ENCODE measurements around the gene ITGB8. TPM values are rescaled to one million over a fixed set of nuclear protein-coding genes. Genes with fewer than 3 reads are reported as not detected.

ITGB8 gene
- total RNA-seq, 4 donors from 2014 or later = 3.9 to 70.2 (median 16.5) TPM

DNA sequence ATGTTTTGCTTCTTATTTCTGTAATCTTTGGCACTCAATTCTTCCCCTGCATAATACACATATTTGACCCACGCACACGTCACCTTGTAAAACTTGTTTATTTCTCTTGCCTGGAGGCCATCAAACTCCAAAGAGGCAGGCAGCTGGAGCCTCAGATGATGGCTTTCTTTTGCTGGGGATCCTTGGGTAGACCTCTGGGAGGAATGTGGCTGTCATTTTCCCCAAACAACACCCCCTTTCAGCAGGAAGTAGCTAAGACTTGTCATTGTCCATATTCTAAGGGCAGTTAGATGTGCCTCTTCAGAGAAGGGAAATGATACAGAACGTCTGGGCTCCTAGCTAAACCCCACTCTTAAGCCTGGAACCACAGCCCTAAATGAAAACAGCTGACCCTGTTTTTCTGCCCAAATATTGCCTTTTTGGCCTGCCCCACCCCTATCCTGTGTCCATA lies 111.3 kb downstream of the ITGB8 start:
- no peak for TF ChIP-seq CTCF (IDR thresholded peaks at IDR 0.05)
- DNase-seq (ENCODE audit: low spot score) (no peak), ATAC-seq (ENCODE audit: low FRiP score) (no peak)

DNA sequence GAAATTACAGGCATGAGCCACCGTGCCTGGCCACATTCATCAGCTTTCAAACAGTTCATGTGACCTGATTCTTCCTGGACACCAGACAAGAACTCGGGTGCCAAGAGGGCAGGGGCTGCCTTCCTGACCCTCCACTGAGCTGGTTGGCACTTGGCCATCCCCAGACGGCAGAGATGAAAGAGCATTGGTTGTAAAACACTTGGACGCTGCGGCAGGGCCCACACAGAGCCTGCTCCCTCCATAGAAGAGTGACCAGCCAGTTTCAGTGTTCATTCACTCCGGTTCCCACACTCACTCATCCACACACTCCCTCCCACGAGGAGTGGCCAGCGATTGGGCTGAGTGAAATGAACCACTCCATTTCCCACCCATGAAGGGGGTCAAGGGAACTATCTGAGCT lies 112.3 kb downstream of the ITGB8 start:
- ATAC-seq (ENCODE audit: low FRiP score) (no peak), DNase-seq (ENCODE audit: low spot score) (no peak)
- TF ChIP-seq CTCF (IDR thresholded peaks at IDR 0.05) = no peak

GRCh38 chr7:20444030-20444800 lies 113.5 kb downstream of the ITGB8 start:
- no peak for TF ChIP-seq CTCF (IDR thresholded peaks at IDR 0.05)
- ATAC-seq (ENCODE audit: low FRiP score) = no peak

GRCh38 chr7:20447021-20447650 lies 116.4 kb downstream of the ITGB8 start:
- ATAC-seq (ENCODE audit: low FRiP score) = no peak
- no peak for TF ChIP-seq CTCF (IDR thresholded peaks at IDR 0.05)
- no peak for DNase-seq (ENCODE audit: low spot score)

More at GRCh38 chr7:20444030-20444800, 113.5 kb downstream of the ITGB8 start:
- no peak for DNase-seq (ENCODE audit: low spot score)

GRCh38 chr7:20449176-20449575 lies 118.5 kb downstream of the ITGB8 start:
- no peak for TF ChIP-seq CTCF (IDR thresholded peaks at IDR 0.05)
- DNase-seq (ENCODE audit: low spot score) (no peak), ATAC-seq (ENCODE audit: low FRiP score) (no peak)

DNA sequence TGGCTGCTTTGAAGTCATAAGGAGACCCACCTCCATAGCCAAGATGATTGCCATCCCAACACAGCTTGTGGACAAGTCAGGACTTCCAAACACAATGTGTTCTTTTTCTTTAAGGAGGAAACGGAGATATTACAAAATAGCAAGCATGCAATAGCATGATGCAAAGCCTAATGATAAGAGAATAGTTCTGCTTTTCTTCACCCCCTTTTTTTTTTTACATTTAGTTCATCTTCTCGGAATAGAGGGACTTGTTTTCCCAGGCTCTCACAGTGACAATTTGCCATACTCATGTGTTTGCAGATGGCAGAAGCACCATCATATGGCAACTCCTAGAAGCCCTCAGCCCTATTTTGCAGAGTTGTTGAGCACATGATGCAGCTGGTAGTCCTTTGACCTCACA lies 119.8 kb downstream of the ITGB8 start:
- no peak for TF ChIP-seq CTCF (IDR thresholded peaks at IDR 0.05)
- no peak for DNase-seq (ENCODE audit: low spot score)
- no peak for ATAC-seq (ENCODE audit: low FRiP score)

DNA sequence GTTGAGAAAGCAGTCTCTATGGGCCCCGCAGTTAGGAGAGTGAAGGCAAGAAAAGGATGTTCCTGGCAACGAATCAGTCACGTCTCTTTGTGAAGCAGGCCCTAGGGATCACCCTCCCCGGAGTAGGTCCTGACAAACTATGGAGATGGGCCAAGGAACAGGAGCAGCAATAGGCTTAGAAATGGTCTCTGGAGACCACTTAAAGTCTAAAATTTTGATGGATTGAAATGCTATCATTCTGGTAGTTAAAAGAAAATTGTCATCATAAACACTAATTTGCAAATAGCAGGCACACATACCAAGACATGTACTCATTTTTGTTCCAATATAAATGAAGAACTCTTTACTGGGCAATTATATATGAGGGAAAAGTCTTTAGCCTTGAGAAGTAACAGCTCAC lies 123.5 kb downstream of the ITGB8 start:
- TF ChIP-seq CTCF (IDR thresholded peaks at IDR 0.05) = no peak
- DNase-seq (ENCODE audit: low spot score) (no peak), ATAC-seq (ENCODE audit: low FRiP score) (no peak)
